Gastrocnemius medialis (tissue), 4 donors: ENCODE results near the gene PRKAG1.

Experiments
- CTCF ChIP-seq, 5 experiments: fragments of 450-650 bp in 3 of 5; fragments of 200-600 bp in 2 of 5; sonication (generic) in 2 of 5; IDR thresholded peaks in 4 of 5; conservative IDR thresholded peaks in 1 of 5; 1 replicate in 4 of 5; 2 replicates in 1 of 5; pipeline ENCODE4 v1.5.1; 2016 to 2019; ENCODE audit warnings: antibody characterized with exemption in 5 of 5, mild to moderate bottlenecking in 3 of 5, moderate library complexity in 3 of 5
- POLR2A ChIP-seq, 2 donors: fragments of 450-650 bp; IDR thresholded peaks; one replicate each; pipeline ENCODE4 v1.6.1; 2017; ENCODE audit warnings: antibody characterized with exemption in 2 of 2, mild to moderate bottlenecking in 2 of 2, moderate library complexity in 2 of 2

- no peak for TF ChIP-seq CTCF (IDR thresholded peaks at IDR 0.05 in 4 of 5, conservative IDR thresholded peaks at IDR 0.05 in 1 of 5)
- peak; percentile 41 to 43 for TF ChIP-seq POLR2A (IDR thresholded peaks at IDR 0.05)
Observed at GRCh38 chr12:48957141-48958048, 61.2 kb downstream of the PRKAG1 start, which contains the start of gene ARF3.
